Stimulated activated CD8-positive, alpha-beta memory T cell treated with anti-CD3 and anti-CD28 coated beads, Interleukin-7, amount 100 ng/mL, for 48 hours (primary cell): ENCODE data around the gene PNRC1.
"Not testable (repeated sequence)": the region's sequence is repeated elsewhere in the genome, so short reads cannot be mapped to it uniquely, and the experiment has no call there.

Experiments used
- DNase-seq, 2 donors: peaks; one replicate each; pipeline ENCODE4 v3.0.0-alpha.2; 2020; ENCODE audit warnings: low read depth in 1 of 2; ENCODE audit errors: extremely low read depth in 1 of 2

Gene PNRC1

DNA sequence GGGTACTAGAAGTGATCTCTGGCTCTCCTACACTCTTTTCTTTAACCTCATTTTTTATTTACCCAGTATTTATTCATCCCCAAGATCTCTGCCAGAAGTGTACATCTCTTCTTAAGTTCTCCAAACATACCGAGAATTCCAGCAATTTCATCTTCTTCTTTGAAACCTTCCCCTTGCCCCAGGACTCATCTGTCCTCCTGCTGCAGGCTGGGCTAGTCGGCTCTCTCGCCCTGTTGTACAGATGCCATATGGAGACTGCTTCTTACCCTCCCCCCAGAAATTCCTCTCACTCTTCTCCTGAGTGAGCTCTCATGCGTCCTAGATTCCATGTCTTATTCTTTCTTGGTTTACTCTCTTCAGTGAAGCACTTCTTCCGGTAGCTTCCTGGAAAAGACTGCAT is 21.9 kb upstream of the PNRC1 start:
- DNase-seq, result no peak

DNA sequence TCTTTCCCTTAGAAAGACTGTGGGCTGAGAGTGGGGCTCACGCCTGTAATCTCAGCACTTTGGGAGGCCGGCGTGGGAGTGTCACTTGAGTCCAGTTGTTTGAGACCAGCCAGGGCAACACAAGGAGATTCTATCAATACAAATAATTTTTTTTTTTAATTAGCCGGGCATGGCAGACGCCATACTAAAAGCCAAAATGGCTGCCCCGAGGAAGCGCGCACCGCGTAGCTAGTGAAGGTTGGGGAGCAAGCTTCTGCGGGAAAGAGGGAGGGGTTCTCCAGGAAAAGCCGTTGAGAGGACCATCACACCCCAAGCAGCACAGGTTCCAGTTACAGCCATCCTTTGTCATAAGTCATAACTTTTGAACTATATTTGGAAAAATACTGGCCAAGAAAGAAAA is 21.3 kb upstream of the PNRC1 start:
- no peak for DNase-seq

GRCh38 chr6:89063881-89064280 is 16.7 kb upstream of the PNRC1 start:
- DNase-seq, result no peak

GRCh38 chr6:89064931-89065330 is 15.6 kb upstream of the PNRC1 start:
- not testable (repeated sequence) for DNase-seq

DNA sequence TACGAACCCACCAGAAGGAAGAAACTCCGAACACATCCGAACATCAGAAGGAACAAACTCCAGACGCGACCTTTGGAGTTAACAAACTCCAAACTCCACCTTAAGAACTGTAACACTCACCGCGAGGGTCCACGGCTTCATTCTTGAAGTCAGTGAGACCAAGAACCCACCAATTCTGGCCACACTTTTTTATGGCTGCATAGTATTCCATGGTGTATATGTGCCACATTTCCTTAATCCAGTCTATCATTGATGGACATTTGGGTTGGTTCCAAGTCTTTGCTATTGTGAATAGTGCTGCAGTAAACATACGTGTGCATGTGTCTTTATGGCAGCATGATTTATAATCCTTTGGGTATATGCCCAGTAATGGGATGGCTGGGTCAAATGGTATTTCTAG is 14.4 kb upstream of the PNRC1 start:
- not testable (repeated sequence) for DNase-seq

- DNase-seq, result no peak
Observed at GRCh38 chr6:89066940-89067646, 13.5 kb upstream of the PNRC1 start.

- no peak for DNase-seq
Observed at GRCh38 chr6:89067796-89068195, 12.8 kb upstream of the PNRC1 start.

DNA sequence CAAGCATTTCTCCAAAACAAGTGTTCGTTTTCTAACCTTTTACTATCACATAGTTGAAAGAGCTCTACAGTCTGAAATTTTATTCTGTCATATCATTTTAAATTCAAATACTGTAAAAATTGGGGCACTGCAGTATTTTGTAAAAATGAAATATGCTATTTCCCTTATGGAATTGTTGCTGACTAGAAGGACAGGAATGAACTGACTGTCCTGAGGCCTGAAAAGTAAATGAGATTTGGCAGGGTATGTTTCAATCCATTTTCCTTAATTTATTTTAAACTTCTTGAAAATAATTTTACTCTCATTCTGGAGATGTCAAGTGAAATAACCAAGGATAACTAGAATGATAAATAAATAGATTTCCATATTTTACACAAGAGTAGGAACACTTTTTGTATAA is 11.9 kb upstream of the PNRC1 start:
- DNase-seq, result no peak

- DNase-seq, result no peak
Observed at GRCh38 chr6:89069536-89070163, 10.9 kb upstream of the PNRC1 start.

- DNase-seq, result no peak
Observed at GRCh38 chr6:89071036-89071435, 9.5 kb upstream of the PNRC1 start.

GRCh38 chr6:89073014-89073620 is 7.4 kb upstream of the PNRC1 start:
- no peak for DNase-seq

DNA sequence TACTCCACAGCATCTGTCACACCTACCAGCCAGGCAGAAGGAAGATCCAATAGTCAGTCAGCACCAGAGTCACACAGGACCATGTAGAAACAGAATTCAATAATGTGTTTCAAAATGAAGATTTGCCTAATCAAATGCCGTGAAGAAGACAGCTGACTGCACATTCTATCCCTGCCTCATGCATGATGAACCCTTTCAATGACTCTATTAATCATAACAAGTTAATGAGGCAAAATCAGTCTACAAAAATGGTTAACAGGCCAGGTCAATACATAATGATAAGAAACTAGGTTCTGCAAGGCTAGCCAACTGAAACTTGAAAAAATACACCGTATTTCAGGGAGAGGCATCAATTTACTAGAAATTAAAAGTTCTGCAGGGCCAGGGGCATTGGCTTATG is 6.7 kb upstream of the PNRC1 start:
- no peak for DNase-seq

DNA sequence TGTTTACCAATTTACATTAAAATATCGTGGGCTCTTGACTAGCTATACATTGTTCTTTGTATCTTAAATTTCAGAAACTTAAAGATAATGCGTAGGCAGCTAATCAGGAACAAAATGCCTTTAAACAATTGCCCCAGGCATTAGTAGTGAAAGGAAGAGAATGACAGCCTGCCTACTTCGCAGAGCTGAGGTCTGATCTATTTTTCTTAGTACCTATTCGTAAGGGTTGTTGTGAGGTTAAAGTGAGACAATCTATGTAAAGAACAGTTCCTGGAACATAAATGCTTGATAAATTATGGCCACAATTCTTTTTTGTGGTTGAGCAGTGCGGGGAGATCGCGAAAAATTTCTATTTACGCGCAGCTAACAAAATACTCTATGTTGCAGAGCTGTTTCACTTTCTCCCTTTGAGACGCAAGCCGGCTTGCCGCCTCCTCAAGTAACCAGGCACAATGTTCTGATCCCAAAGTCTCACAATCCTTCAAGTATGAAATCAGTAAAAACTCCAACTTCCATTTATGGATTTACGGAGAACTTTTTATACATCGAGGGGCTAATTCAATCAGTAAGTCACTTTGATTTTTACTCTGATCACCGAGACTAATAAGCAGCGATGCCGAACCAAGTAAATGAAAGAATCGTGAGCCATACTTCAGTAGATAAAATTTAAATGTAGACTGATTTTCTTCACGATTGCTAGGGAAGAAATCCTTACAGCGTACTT is 878 bp upstream of the PNRC1 start:
- DNase-seq, result peak in 1 of 2 donors; percentile 30

DNA sequence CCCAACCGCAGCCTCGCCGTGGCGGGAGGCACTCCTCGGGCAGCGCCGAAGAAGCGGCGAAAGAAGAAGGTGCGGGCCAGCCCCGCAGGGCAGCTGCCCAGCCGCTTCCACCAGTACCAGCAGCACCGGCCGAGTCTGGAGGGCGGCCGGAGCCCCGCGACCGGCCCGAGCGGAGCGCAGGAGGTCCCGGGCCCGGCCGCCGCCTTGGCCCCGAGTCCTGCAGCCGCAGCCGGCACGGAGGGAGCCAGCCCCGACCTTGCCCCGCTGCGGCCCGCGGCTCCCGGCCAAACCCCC is 525 bp downstream of the PNRC1 start:
- DNase-seq, result no peak

DNA sequence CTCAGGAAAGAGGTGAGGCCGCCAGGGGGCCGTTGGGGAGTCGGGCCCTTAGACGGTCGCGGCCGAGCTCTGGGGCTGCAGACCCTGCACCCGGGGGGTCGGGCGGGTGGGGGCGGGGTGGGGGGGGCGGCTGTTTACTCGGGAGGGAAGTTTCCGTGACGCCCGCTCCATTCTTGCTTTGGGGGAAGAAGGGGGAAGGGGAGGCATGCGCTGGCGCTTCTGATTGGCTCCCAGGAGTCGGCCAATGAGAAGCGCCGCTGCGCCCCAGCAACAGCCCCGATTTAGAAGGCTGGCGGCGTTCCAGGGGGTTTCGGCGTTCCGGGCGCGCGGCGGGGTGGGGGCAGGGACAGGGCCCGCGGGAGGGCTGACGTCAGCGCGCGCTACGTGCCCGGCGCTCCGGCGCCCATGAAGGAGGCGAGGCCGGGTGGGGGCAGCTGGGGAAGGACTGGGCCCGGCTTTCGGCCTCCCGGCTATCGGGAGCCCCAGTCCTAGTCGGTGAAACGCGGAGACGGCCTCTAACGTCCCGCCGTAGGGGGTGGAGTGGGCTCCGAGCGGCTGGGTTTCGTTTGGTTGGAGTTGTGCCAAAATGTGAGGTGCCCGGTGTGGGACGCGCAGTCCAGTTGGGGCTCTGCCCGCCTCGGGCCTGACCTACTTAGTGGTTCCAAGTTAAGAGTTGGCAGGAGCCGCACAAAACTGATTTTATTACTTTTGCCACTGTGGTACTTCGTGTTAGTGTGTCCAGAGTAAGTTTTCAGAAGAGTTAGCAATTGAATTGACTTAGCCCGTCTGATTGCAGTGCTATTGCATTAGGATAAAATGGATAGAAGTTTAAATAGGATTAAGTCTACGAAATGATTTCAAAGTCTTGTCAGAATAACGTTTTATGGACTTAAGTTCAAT is 1.1 kb downstream of the PNRC1 start:
- DNase-seq, result peak; percentile 93 to 95

DNA sequence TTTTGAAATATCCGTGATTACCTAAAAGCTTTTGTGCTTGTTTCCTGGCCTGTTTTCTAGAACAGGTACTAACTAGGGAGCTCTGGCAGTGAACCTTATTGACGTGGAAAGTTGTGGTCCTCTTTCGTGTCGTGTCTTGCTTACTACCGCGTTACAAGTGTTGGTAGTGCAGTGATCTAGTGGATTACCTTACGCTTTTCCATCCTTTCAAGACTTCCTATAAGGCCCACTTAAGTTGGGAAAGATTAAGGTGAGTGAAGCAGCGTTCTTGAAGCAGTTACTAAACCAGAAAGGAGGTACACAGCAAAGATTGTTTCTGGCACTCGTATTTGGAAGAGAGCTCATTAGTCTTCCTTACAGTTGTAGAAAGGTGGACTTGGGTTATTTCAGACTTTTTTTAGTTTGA is 1.9 kb downstream of the PNRC1 start:
- no peak for DNase-seq

GRCh38 chr6:89084542-89084941 is 4.0 kb downstream of the PNRC1 start:
- DNase-seq, result no peak

DNA sequence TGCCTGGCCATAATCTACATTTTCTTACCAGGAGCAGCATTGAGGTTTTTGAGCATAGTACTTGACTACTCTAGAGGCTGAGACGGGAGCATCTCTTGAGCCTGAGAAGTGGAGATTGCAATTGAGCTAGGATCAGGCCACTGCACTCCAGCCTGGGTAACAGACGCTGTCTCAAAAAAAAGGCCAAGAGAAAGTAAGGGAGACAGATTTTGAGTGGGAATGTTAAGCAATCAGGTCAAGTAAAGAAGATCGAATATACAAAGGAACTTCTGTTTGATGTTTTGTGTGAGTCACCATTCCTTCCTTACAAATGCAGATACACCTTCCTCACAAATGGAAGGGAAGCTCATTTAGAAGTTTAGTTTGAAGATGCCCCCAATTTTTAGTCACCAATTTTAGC is 4.4 kb downstream of the PNRC1 start:
- no peak for DNase-seq

DNA sequence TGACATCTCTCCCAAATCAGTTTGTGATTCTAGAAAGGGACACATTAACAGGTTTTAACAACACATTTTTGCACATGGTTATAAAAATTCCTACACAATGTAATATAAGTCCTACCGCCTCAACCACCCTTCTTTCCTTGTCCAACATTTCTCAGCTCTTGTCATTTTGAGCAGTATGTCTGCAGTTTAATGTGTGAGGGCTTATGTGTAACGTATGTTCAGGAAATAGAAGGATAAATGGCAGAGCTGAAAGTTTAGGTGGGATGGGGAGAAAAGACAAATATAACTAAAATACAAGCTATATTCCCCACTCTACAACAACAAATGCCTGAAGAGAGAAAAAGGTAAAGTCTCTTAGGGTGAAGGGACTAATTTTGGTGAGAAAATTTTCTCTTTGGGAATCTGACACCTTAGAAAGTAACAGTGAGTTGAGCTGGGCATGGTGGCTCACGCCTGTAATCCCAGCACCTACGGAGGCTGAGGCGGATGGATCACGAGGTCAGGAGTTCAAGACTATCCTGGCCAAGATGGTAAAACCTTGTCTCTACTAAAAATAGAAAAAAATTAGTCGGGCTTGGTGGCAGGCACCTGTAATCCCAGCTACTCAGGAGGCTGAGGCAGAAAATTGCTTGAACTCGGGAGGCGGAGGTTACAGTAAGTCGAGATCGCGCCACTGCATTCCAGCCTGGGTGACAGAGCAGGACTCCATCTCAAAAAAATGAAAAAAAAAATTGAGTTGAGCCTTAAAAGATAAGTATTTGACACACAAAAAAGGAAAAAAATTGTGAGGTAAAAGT is 5.1 kb downstream of the PNRC1 start:
- no peak for DNase-seq

GRCh38 chr6:89087881-89088280 is 7.3 kb downstream of the PNRC1 start:
- DNase-seq, result no peak
